Naive thymus-derived CD8-positive, alpha-beta T cell (primary cell): Measurements from ENCODE around the gene UBE2U. TPM values are rescaled to one million over a fixed set of nuclear protein-coding genes. Genes with fewer than 3 reads are reported as not detected.
A peak's percentile ranks its signal among the peaks of the same experiment; 100 is the strongest.

Experiments
- ATAC-seq, 2 donors: fragments of 150-1000 bp; cut with Tn5 transposase in 1 of 2; sonication (Bioruptor Pico), chemical (Tn5 transposase) in 1 of 2; 1 replicate in 1 of 2; 2 replicates in 1 of 2; pipeline ENCODE4 v1.10.0; 2021; ENCODE audit warnings: mild to moderate bottlenecking in 2 of 2, moderate library complexity in 2 of 2
- POLR2A ChIA-PET: fragments of 350-600 bp; sonication (Branson Sonifier 250); formaldehyde crosslinking; loops from one replicate; lab custom pipeline; 2021; ENCODE audit warnings: antibody characterized with exemption; lab: Charles Lee
- DNase-seq, 10 donors: peaks; one replicate each; pipeline versions ENCODE4 v3.0.0 to v3.0.0-alpha.2; 2020 to 2022
- H3K27ac Mint-ChIP-seq, 10 donors: one replicate each; pipeline ENCODE4 v1.8.0; 2020 to 2022; ENCODE audit warnings: mild to moderate bottlenecking in 10 of 10, mixed read lengths in 10 of 10, moderate library complexity in 4 of 10, inconsistent platforms in 1 of 10
- H3K27me3 Mint-ChIP-seq, 5 donors: one replicate each; pipeline ENCODE4 v1.8.0; 2021 to 2022; ENCODE audit warnings: mixed read lengths in 5 of 5
- H3K36me3 Mint-ChIP-seq, 3 donors: one replicate each; pipeline ENCODE4 v1.8.0; 2020 to 2022; ENCODE audit warnings: mixed read lengths in 3 of 3, mild to moderate bottlenecking in 2 of 3, inconsistent platforms in 1 of 3
- H3K4me1 Mint-ChIP-seq, 4 donors: one replicate each; pipeline ENCODE4 v1.8.0; 2021 to 2022; ENCODE audit warnings: mixed read lengths in 4 of 4
- H3K4me3 Mint-ChIP-seq, 10 donors: one replicate each; pipeline ENCODE4 v1.8.0; 2020 to 2022; ENCODE audit warnings: mild to moderate bottlenecking in 10 of 10, mixed read lengths in 10 of 10, moderate library complexity in 6 of 10, inconsistent platforms in 1 of 10
- H3K9me3 Mint-ChIP-seq, 9 donors: one replicate each; pipeline ENCODE4 v1.8.0; 2020 to 2022; ENCODE audit warnings: mixed read lengths in 9 of 9, mild to moderate bottlenecking in 3 of 9, inconsistent platforms in 1 of 9, moderate library complexity in 1 of 9
- polyA plus RNA-seq, 3 donors: library from polyadenylated mRNA; unstranded; fragments of 300-500 nt; fragmentation: Illumina TruSeq; gene quantifications; one replicate each; pipeline ENCODE4 v1.2.3, GENCODE V29; 2021
- total RNA-seq, 8 experiments: library from RNA in 2 of 8; stranded (reverse) in 2 of 8; gene quantifications; one replicate each; pipeline ENCODE4 v1.2.3 and lab custom pipeline; 2021 to 2026

Gene UBE2U
- not detected for total RNA-seq
- not detected for polyA plus RNA-seq
- total RNA-seq (lab: John Stamatoyannopoulos, UW), result 0 to 0.09 (median 0) reads per million in 6 experiments

GRCh38 chr1:64203420-64203819 is at the start of gene UBE2U:
Gene UBE2U (plus strand): TSS chr1:64203623. CDS start chr1:64204051, 428 bp downstream.
- ATAC-seq (no peak), DNase-seq (no peak)
- Mint-ChIP-seq H3K4me1 (no peaks in the 10 kb centered on the region), H3K36me3 (no peaks in the 10 kb centered on the region), H3K27ac (peak within 1 kb of the TSS in 1 of 10 donors; percentile 41), H3K4me3 (no peak within 1 kb of the TSS), H3K9me3 (no peaks in the 10 kb centered on the region), H3K27me3 (peaks cover 6 to 23% (median 13%) of the 10 kb centered on the region in 5 donors)
- POLR2A ChIA-PET, result no interaction called here

- ATAC-seq (no peak), DNase-seq (no peak)
- POLR2A ChIA-PET, result no interaction called here
- Mint-ChIP-seq H3K27me3 (peaks cover 0 to 5% (median 3%) of the 10 kb centered on the region in 5 donors), H3K27ac (no peak overlapping the region), H3K36me3 (no peaks in the 10 kb centered on the region), H3K4me3 (no peak overlapping the region), H3K4me1 (no peaks in the 10 kb centered on the region), H3K9me3 (no peaks in the 10 kb centered on the region)
Observed at GRCh38 chr1:64155278-64155677, 48.1 kb upstream of the UBE2U start.

GRCh38 chr1:64161357-64161941 is 42.0 kb upstream of the UBE2U start:
- no peaks in the 10 kb centered on the region for H3K9me3 Mint-ChIP-seq
- POLR2A ChIA-PET, result no interaction called here
- no peak overlapping the region for H3K27ac Mint-ChIP-seq
- no peak for DNase-seq
- no peaks in the 10 kb centered on the region for H3K36me3 Mint-ChIP-seq
- no peak overlapping the region for H3K4me3 Mint-ChIP-seq
- ATAC-seq, result no peak
- no peaks in the 10 kb centered on the region for H3K4me1 Mint-ChIP-seq
- peaks cover 0 to 14% (median 0%) of the 10 kb centered on the region in 5 donors for H3K27me3 Mint-ChIP-seq

GRCh38 chr1:64162151-64162550 is 41.3 kb upstream of the UBE2U start:
- DNase-seq (no peak), ATAC-seq (no peak)
- POLR2A ChIA-PET, result no interaction called here
- Mint-ChIP-seq H3K9me3 (no peaks in the 10 kb centered on the region), H3K4me1 (no peaks in the 10 kb centered on the region), H3K27ac (no peak overlapping the region), H3K4me3 (no peak overlapping the region), H3K36me3 (no peaks in the 10 kb centered on the region), H3K27me3 (peaks cover 0 to 15% (median 0%) of the 10 kb centered on the region in 5 donors)

GRCh38 chr1:64162804-64163203 is 40.6 kb upstream of the UBE2U start:
- H3K4me3 Mint-ChIP-seq, result no peak overlapping the region
- DNase-seq (no peak), ATAC-seq (no peak)
- peaks cover 0 to 15% (median 0%) of the 10 kb centered on the region in 5 donors for H3K27me3 Mint-ChIP-seq
- no peaks in the 10 kb centered on the region for H3K9me3 Mint-ChIP-seq
- no peaks in the 10 kb centered on the region for H3K4me1 Mint-ChIP-seq
- no peaks in the 10 kb centered on the region for H3K36me3 Mint-ChIP-seq
- H3K27ac Mint-ChIP-seq, result no peak overlapping the region
- POLR2A ChIA-PET, result no interaction called here

GRCh38 chr1:64163431-64163830 is 40.0 kb upstream of the UBE2U start:
- H3K9me3 Mint-ChIP-seq, result no peaks in the 10 kb centered on the region
- H3K36me3 Mint-ChIP-seq, result no peaks in the 10 kb centered on the region
- H3K27ac Mint-ChIP-seq, result peak overlapping the region in 1 of 10 donors; percentile 53
- ATAC-seq, result no peak
- H3K4me1 Mint-ChIP-seq, result no peaks in the 10 kb centered on the region
- no peak overlapping the region for H3K4me3 Mint-ChIP-seq
- POLR2A ChIA-PET, result no interaction called here
- peaks cover 0 to 15% (median 0%) of the 10 kb centered on the region in 5 donors for H3K27me3 Mint-ChIP-seq
- DNase-seq, result no peak

- no peaks in the 10 kb centered on the region for H3K4me1 Mint-ChIP-seq
- H3K27ac Mint-ChIP-seq, result no peak overlapping the region
- no peaks in the 10 kb centered on the region for H3K9me3 Mint-ChIP-seq
- DNase-seq, result no peak
- POLR2A ChIA-PET, result no interaction called here
- no peaks in the 10 kb centered on the region for H3K36me3 Mint-ChIP-seq
- no peak overlapping the region for H3K4me3 Mint-ChIP-seq
- peaks cover 0 to 20% (median 0%) of the 10 kb centered on the region in 5 donors for H3K27me3 Mint-ChIP-seq
- ATAC-seq, result no peak
Observed at GRCh38 chr1:64163970-64164369, 39.5 kb upstream of the UBE2U start.

- no peaks in the 10 kb centered on the region for H3K36me3 Mint-ChIP-seq
- no peak for DNase-seq
- peaks cover 0 to 2% (median 0%) of the 10 kb centered on the region in 9 donors for H3K9me3 Mint-ChIP-seq
- peaks cover 0 to 2% (median 0%) of the 10 kb centered on the region in 4 donors for H3K4me1 Mint-ChIP-seq
- H3K27me3 Mint-ChIP-seq, result peaks cover 0 to 45% (median 10%) of the 10 kb centered on the region in 5 donors
- no peak for ATAC-seq
- no peak overlapping the region for H3K27ac Mint-ChIP-seq
- H3K4me3 Mint-ChIP-seq, result no peak overlapping the region
- POLR2A ChIA-PET, result no interaction called here
Observed at GRCh38 chr1:64166629-64167028, 36.8 kb upstream of the UBE2U start.

- peaks cover 0 to 2% (median 0%) of the 10 kb centered on the region in 9 donors for H3K9me3 Mint-ChIP-seq
- POLR2A ChIA-PET, result no interaction called here
- H3K36me3 Mint-ChIP-seq, result no peaks in the 10 kb centered on the region
- no peak overlapping the region for H3K27ac Mint-ChIP-seq
- peaks cover 0 to 45% (median 10%) of the 10 kb centered on the region in 5 donors for H3K27me3 Mint-ChIP-seq
- H3K4me3 Mint-ChIP-seq, result no peak overlapping the region
- no peak for ATAC-seq
- DNase-seq, result no peak
- H3K4me1 Mint-ChIP-seq, result peaks cover 0 to 2% (median 1%) of the 10 kb centered on the region in 4 donors
Observed at GRCh38 chr1:64167176-64167575, 36.2 kb upstream of the UBE2U start.

- peaks cover 5 to 39% (median 10%) of the 10 kb centered on the region in 5 donors for H3K27me3 Mint-ChIP-seq
- POLR2A ChIA-PET, result no interaction called here
Observed at GRCh38 chr1:64171246-64171645, 32.2 kb upstream of the UBE2U start.

GRCh38 chr1:64171797-64172281 is 31.6 kb upstream of the UBE2U start:
- ATAC-seq, result no peak
- H3K9me3 Mint-ChIP-seq, result peaks cover 0 to 2% (median 0%) of the 10 kb centered on the region in 9 donors
- H3K36me3 Mint-ChIP-seq, result no peaks in the 10 kb centered on the region
- H3K27ac Mint-ChIP-seq, result no peak overlapping the region
- POLR2A ChIA-PET, result no interaction called here
- no peak overlapping the region for H3K4me3 Mint-ChIP-seq
- DNase-seq, result no peak
- H3K4me1 Mint-ChIP-seq, result peaks cover 0 to 2% (median 1%) of the 10 kb centered on the region in 4 donors
- peaks cover 5 to 37% (median 10%) of the 10 kb centered on the region in 5 donors for H3K27me3 Mint-ChIP-seq

More at GRCh38 chr1:64171246-64171645, 32.2 kb upstream of the UBE2U start:
- H3K9me3 Mint-ChIP-seq, result peaks cover 0 to 2% (median 0%) of the 10 kb centered on the region in 9 donors
- DNase-seq (no peak), ATAC-seq (no peak)
- H3K4me1 Mint-ChIP-seq, result peaks cover 0 to 2% (median 1%) of the 10 kb centered on the region in 4 donors
- no peaks in the 10 kb centered on the region for H3K36me3 Mint-ChIP-seq
- H3K4me3 Mint-ChIP-seq, result no peak overlapping the region
- no peak overlapping the region for H3K27ac Mint-ChIP-seq

- H3K4me3 Mint-ChIP-seq, result no peak overlapping the region
- no peaks in the 10 kb centered on the region for H3K36me3 Mint-ChIP-seq
- peaks cover 0 to 2% (median 1%) of the 10 kb centered on the region in 4 donors for H3K4me1 Mint-ChIP-seq
- H3K27ac Mint-ChIP-seq, result no peak overlapping the region
- DNase-seq (no peak), ATAC-seq (no peak)
- peaks cover 0 to 2% (median 0%) of the 10 kb centered on the region in 9 donors for H3K9me3 Mint-ChIP-seq
- POLR2A ChIA-PET, result no interaction called here
- H3K27me3 Mint-ChIP-seq, result peaks cover 5 to 37% (median 10%) of the 10 kb centered on the region in 5 donors
Observed at GRCh38 chr1:64172458-64172983, 30.9 kb upstream of the UBE2U start.

- POLR2A ChIA-PET, result no interaction called here
- Mint-ChIP-seq H3K27ac (no peak overlapping the region), H3K27me3 (peaks cover 5 to 36% (median 15%) of the 10 kb centered on the region in 5 donors), H3K4me3 (no peak overlapping the region), H3K9me3 (peaks cover 0 to 2% (median 0%) of the 10 kb centered on the region in 9 donors), H3K4me1 (peaks cover 0 to 2% (median 1%) of the 10 kb centered on the region in 4 donors), H3K36me3 (no peaks in the 10 kb centered on the region)
- DNase-seq (no peak), ATAC-seq (no peak)
Observed at GRCh38 chr1:64173336-64173940, 30.0 kb upstream of the UBE2U start.
